AG04449 (cell line): Measurements from ENCODE around the gene DBF4.

Experiments
- CTCF ChIA-PET: fragments of 350-600 bp; formaldehyde crosslinking; extraction: SDS; loops from one replicate; lab custom pipeline; 2021; ENCODE audit warnings: antibody characterized with exemption; lab: Yijun Ruan, JAX
- POLR2A ChIA-PET: fragments of 400-600, 350-600 bp; formaldehyde crosslinking; extraction: SDS; loops from one replicate; lab custom pipeline; 2020; ENCODE audit warnings: antibody characterized with exemption, inconsistent platforms; lab: Yijun Ruan, JAX
- DNase-seq: peaks from one replicate; pipeline ENCODE4 v3.0.0-alpha.2; 2010; ENCODE audit warnings: low read depth, low spot score
- H3K4me3 ChIP-seq: 2 replicates; pipeline ENCODE4 v1.5.1; 2011; ENCODE audit warnings: low read depth, mild to moderate bottlenecking, control low read depth, low read length
- CTCF ChIP-seq: IDR thresholded peaks from one replicate; pipeline ENCODE4 v1.5.1; 2011; ENCODE audit warnings: mild to moderate bottlenecking, moderate library complexity, low read length, control low read depth, inconsistent platforms; ENCODE audit not compliant: insufficient read depth; ENCODE audit errors: missing control alignments

Gene DBF4

DNA sequence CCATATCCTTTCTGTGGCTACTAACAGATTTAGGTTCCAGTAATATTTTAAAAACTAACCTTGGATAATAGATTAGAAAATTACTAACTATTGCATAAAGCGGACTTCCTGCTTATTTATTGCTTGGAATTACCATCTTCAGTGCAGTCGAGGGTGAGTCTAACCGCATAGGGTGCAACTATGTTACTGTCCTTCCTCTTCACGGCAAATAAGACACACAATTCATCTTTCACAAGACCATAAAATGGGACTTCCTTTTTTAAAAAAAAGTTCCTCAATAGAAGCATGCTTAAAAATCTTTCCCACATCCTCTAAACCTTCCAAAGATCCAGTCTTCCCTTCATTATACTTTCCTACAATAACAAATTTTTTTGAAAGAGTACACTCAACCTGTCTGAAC lies 2.2 kb upstream of the DBF4 start:
- ChIA-PET POLR2A (no interaction called here), CTCF (interaction anchor here (1.3 kb wide), 2 partner anchors 13 to 77 kb away, joined by 3 read pairs; no protein-coding TSS in a partner anchor)
- no peak overlapping the region for H3K4me3 ChIP-seq
- no peak for DNase-seq
- TF ChIP-seq CTCF, result no peak

DNA sequence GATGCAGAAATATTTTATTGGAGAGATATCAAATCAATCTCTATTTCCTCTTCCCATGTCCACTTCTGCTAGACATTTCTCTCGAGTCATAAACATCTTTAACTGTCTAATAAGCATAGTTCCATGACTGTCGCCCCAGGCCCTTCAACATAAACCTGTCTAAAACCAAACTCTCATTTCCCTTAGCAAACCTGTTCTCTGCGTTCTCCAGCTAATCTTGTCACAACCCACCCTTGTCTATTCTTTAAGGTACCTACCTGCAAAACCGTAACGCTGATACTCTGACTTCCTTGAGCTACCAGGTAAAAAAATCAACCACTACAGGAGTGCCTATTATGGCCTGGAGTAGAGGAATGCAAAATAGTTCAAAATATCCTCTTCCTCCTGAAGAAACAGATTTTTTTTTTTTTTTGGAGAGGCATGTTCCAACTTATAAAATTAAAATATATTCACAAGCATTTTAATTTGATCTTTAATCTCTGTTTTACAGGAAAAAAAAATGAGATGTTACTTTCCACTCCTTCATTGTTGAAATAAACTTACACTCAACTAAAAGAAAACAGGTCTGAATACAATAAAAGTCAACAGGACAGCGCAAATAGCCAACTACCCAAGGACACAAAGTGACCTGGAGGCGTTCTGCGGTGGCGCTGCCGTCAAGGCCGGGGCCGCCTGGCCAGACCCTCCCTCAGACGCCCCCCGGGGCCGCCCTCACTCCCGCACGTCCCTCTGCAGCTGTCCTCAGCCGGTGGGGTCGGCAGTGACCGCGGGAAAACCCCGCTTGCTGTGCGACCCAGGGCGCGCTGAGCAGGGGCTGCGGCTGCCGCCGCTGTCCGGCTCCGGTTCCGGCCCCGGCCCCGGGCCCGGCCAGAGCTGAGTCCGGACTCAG lies 898 bp upstream of the DBF4 start:
- TF ChIP-seq CTCF, result no peak
- ChIA-PET CTCF (interaction anchor here (1.3 kb wide), 2 partner anchors 12 to 78 kb away, joined by 3 read pairs; no protein-coding TSS in a partner anchor), POLR2A (no interaction called here)
- peak overlapping the region; percentile 77 for H3K4me3 ChIP-seq
- DNase-seq, result no peak

DNA sequence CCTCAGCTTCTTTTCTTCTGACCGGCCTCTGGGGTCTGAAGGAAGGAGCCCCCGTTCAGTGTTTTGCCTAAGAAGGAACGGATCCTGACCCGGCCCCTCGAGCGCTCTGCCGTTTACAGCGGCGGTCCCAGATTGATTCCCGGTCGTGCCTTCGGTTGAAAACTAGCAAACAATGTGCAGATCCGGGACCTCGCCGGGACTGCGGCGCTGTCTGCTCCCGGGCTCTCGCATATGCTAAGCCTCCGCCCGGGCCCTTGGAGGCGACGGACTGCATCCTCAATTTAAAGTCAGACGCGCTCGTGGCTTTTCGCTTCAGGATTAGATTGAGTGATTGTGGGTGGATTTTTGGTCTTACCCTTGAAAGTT lies 559 bp downstream of the DBF4 start:
- DNase-seq, result no peak
- TF ChIP-seq CTCF, result no peak
- peak overlapping the region; percentile 77 for H3K4me3 ChIP-seq
- CTCF ChIA-PET, result interaction anchor here (0.9 kb wide), 1 partner anchor 10 kb away, joined by 3 read pairs; no protein-coding TSS in a partner anchor
- POLR2A ChIA-PET, result no interaction called here

- TF ChIP-seq CTCF, result no peak
- H3K4me3 ChIP-seq, result peak overlapping the region; percentile 77
- DNase-seq, result no peak
- CTCF ChIA-PET, result interaction anchor here (1.2 kb wide), 1 partner anchor 9 kb away, joined by 6 read pairs; no protein-coding TSS in a partner anchor
- POLR2A ChIA-PET, result no interaction called here
These were observed 1.2 kb downstream of the DBF4 start for GRCh38 chr7:87877366-87878040.

- CTCF ChIA-PET, result interaction anchor here (1.2 kb wide), 1 partner anchor 9 kb away, joined by 6 read pairs; no protein-coding TSS in a partner anchor
- POLR2A ChIA-PET, result no interaction called here
- H3K4me3 ChIP-seq, result peak overlapping the region; percentile 77
These were observed 2.0 kb downstream of the DBF4 start for GRCh38 chr7:87878208-87878735.

More at GRCh38 chr7:87878208-87878735, 2.0 kb downstream of the DBF4 start:
- no peak for TF ChIP-seq CTCF
- no peak for DNase-seq
